ENCODE data around the gene CUEDC2. TPM values are rescaled to one million over a fixed set of nuclear protein-coding genes. Genes with fewer than 3 reads are reported as not detected.

Gene CUEDC2
- total RNA-seq, 4 donors from 2014 or later: 86.4 to 195 (median 131) TPM

DNA sequence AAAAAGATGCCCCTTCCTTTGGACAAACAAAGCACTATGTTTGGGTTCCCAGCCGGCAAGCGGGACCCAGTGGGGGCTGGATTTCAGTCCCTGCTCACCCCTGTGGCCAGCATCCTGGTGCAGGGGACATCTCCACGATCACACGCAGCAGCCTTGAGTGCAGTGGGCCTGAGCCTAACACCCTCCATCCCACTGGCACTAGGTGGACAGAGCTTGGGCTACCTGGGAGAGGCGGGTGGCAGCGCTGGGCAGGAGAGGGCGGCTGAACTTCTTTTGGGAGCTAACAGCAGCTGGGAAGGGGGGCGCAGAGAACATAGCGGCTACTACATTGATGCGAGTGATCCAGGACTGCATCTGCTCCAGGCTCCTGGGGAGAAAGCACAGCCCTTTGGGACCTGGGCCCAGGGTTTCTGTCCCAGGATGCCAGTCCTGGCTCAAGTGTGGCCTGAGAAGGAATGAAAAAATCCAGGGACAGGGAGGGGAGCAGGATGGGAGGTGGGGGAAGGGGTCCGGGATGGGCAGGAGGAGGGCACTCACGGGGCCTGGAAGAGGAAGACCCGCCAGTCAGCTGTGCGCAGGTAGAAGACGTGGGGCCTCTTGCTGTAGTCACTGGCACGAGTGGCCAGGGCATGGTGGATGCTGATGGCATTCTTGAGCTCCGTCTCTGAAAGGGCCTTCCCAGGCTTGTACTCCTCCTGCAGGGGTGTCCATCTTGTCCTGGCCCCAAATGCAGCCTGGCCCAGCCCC lies 27.8 kb downstream of the CUEDC2 start:
- Histone ChIP-seq H3K27ac (no peak overlapping the region), H3K4me1 (peaks cover 0 to 27% (median 11%) of the 10 kb centered on the region in 4 donors), H3K27me3 (peaks cover 0 to 27% of the 10 kb centered on the region in 2 donors), H3K9me3 (no peaks in the 10 kb centered on the region), H3K4me3 (no peak overlapping the region), H3K36me3 (peaks cover 0 to 38% (median 11%) of the 10 kb centered on the region in 3 donors)
- 87 to 93% methylated on average over 15 to 17 of the region's 17 CpGs for WGBS, 2 donors
- no peak for DNase-seq (ENCODE audit: low spot score in 2 of 2)
- no peak for TF ChIP-seq EP300 (IDR thresholded peaks at IDR 0.05)
- no peak for TF ChIP-seq POLR2A (IDR thresholded peaks at IDR 0.05)
- TF ChIP-seq, protein P1, sequence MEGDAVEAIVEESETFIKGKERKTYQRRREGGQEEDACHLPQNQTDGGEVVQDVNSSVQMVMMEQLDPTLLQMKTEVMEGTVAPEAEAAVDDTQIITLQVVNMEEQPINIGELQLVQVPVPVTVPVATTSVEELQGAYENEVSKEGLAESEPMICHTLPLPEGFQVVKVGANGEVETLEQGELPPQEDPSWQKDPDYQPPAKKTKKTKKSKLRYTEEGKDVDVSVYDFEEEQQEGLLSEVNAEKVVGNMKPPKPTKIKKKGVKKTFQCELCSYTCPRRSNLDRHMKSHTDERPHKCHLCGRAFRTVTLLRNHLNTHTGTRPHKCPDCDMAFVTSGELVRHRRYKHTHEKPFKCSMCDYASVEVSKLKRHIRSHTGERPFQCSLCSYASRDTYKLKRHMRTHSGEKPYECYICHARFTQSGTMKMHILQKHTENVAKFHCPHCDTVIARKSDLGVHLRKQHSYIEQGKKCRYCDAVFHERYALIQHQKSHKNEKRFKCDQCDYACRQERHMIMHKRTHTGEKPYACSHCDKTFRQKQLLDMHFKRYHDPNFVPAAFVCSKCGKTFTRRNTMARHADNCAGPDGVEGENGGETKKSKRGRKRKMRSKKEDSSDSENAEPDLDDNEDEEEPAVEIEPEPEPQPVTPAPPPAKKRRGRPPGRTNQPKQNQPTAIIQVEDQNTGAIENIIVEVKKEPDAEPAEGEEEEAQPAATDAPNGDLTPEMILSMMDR (IDR thresholded peaks at IDR 0.05): no peak

DNA sequence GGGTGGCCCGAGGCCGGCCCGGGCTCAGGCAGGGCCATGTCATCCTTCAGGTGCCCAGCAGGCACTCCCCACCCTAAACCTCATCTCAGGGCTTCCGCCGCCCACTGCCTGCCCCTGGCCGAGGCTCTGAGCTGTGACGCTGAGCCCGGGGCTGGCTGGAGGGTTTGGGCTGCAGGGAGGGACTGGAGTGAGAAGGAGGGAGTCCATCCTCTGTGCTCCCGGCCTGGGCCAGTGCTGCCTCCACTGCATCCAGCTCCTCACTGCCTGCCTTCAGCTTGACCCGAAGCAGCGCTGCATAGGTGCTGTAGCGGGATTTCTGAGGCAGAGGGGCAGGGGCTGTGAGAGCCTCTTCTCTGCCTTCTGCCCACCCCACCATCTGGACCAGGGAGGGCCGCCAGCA lies 29.3 kb downstream of the CUEDC2 start:
- DNase-seq (ENCODE audit: low spot score in 2 of 2): no peak
- no peak overlapping the region for H3K4me3 ChIP-seq
- 81 to 83% methylated on average over 8 to 10 of the region's 13 CpGs for WGBS, 2 donors
- no peaks in the 10 kb centered on the region for H3K9me3 ChIP-seq
- TF ChIP-seq EP300 (IDR thresholded peaks at IDR 0.05) (no peak), POLR2A (IDR thresholded peaks at IDR 0.05) (no peak)
- TF ChIP-seq, protein P1 (IDR thresholded peaks at IDR 0.05): no peak
- H3K36me3 ChIP-seq: peaks cover 0 to 43% (median 11%) of the 10 kb centered on the region in 3 donors
- no peak overlapping the region for H3K27ac ChIP-seq
- peaks cover 0 to 26% (median 11%) of the 10 kb centered on the region in 4 donors for H3K4me1 ChIP-seq
- peaks cover 0 to 15% of the 10 kb centered on the region in 2 donors for H3K27me3 ChIP-seq

DNA sequence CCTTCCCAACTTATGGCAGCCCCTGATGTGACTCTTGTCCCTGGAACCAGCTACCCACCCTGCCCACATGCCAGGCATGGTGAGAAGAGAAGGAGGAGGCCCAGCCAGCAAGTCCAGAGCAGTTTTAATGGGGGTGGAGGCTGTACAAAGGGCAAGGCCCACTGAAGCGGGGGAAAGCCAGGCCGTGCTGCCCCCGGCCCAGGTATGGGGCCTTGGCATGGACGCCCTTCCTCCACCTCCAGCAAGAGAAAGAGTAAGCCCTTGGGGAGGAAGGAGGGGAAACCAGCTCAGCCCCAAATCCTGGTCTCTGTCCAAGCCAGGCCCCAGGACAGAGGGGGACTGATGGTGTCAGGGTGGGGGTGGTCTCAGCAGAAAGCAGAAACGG lies 29.9 kb downstream of the CUEDC2 start:
- DNase-seq (ENCODE audit: low spot score in 2 of 2): no peak
- Histone ChIP-seq H3K4me1 (peaks cover 0 to 32% (median 11%) of the 10 kb centered on the region in 4 donors), H3K36me3 (peaks cover 0 to 49% (median 11%) of the 10 kb centered on the region in 3 donors), H3K27ac (no peak overlapping the region), H3K9me3 (no peaks in the 10 kb centered on the region), H3K27me3 (peaks cover 0 to 9% of the 10 kb centered on the region in 2 donors), H3K4me3 (no peak overlapping the region)
- 78 to 79% methylated on average over 5 of the region's 5 CpGs for WGBS, 2 donors
- TF ChIP-seq, protein P1 (IDR thresholded peaks at IDR 0.05): no peak
- TF ChIP-seq POLR2A (IDR thresholded peaks at IDR 0.05): no peak
- no peak for TF ChIP-seq EP300 (IDR thresholded peaks at IDR 0.05)

DNA sequence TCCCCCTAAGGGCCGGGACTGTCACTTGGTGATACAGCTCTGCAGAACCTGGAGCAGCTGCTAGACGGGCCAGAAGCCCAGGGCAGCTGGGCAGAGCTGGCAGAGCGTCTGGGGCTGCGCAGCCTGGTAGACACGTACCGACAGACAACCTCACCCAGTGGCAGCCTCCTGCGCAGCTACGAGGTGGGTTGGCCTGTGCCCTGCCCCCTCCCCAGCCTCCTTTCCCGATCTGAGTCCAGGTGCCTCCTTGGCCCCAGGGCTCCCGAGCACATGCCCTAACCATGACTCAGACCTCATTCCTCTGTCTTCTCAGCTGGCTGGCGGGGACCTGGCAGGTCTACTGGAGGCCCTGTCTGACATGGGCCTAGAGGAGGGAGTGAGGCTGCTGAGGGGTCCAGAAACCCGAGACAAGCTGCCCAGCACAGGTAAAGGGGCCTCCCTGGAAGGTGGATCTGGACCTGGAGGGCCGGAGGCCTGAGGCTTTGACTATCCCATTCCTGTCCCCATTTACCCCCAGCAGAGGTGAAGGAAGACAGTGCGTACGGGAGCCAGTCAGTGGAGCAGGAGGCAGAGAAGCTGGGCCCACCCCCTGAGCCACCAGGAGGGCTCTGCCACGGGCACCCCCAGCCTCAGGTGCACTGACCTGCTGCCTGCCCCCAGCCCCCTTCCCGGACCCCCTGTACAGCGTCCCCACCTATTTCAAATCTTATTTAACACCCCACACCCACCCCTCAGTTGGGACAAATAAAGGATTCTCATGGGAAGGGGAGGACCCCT lies 30.5 kb downstream of the CUEDC2 start:
- no peaks in the 10 kb centered on the region for H3K9me3 ChIP-seq
- DNase-seq (ENCODE audit: low spot score in 2 of 2): no peak
- TF ChIP-seq POLR2A (IDR thresholded peaks at IDR 0.05) (no peak), EP300 (IDR thresholded peaks at IDR 0.05) (no peak)
- TF ChIP-seq, protein P1 (IDR thresholded peaks at IDR 0.05): no peak
- no peak overlapping the region for H3K27ac ChIP-seq
- no peak overlapping the region for H3K4me3 ChIP-seq
- peaks cover 0 to 55% (median 11%) of the 10 kb centered on the region in 3 donors for H3K36me3 ChIP-seq
- peaks cover 0 to 3% of the 10 kb centered on the region in 2 donors for H3K27me3 ChIP-seq
- peaks cover 0 to 37% (median 15%) of the 10 kb centered on the region in 4 donors for H3K4me1 ChIP-seq
- WGBS, 2 donors: 82% methylated on average over 14 to 18 of the region's 18 CpGs

DNA sequence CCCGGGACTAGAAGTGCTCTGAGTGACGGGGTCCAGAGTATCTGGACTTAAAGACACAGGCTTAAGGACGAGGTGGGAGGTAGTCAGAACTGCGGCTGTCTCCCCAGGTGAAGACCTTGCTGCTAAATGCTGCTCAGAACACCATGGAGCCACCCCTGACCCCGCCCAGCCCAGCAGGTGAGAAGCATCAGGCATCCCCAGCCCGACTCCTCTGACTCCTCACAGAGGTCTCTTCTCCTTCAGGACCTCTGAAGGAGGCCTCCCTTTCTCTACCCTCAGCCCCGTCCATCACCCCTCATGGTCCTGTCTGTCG lies 31.1 kb downstream of the CUEDC2 start:
- H3K9me3 ChIP-seq: no peaks in the 10 kb centered on the region
- no peak overlapping the region for H3K4me3 ChIP-seq
- 84 to 99% methylated on average over 6 to 8 of the region's 8 CpGs for WGBS, 2 donors
- H3K27me3 ChIP-seq: no peaks in the 10 kb centered on the region
- peaks cover 0 to 44% (median 21%) of the 10 kb centered on the region in 4 donors for H3K4me1 ChIP-seq
- no peak for DNase-seq (ENCODE audit: low spot score in 2 of 2)
- H3K27ac ChIP-seq: no peak overlapping the region
- H3K36me3 ChIP-seq: peaks cover 0 to 58% (median 11%) of the 10 kb centered on the region in 3 donors
- TF ChIP-seq, protein P1 (IDR thresholded peaks at IDR 0.05): no peak

All from tibial nerve (tissue), 4 donors.